ENCODE measurements around the gene PPP1R3D. TPM values are rescaled to one million over a fixed set of nuclear protein-coding genes. Genes with fewer than 3 reads are reported as not detected.

PPP1R3D gene
- total RNA-seq, 1 donor from 2014 or later, result 11.8 TPM

DNA sequence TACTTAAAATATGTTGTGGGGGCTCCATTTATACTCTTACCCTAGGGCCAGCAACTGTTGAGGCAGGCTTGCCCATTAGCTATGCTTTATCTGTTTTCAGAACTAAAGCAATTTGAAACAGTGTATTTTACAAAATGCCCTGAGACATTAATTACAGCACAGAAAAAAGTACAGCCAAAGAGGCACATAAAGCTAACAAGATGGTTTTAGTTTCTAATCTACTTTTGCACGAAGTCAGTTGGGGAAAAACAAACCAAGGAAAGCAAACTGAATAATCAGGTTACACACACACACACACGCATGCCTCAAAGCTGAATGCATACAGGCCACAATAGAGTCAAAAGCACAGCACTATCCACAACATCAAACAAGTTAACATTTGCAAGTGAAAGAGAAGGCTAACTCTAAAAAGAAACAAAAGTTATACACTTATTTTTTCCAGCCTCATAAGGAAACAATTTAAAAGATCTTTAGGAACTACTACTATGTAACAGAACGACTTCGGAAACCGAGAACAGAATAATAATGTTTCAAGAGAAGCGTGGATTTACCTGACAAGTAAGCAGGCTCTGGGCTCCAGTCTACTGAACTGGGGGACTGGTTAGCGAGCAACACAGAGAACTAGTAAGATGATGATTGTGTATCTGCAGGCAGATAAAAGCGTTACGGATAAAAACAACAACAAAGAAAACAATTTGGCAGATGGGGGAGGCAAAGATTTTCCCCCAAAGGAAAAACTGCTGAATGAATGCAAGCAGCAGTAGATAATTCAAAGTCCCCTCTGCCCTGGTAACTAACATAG, 8.4 kb downstream of the PPP1R3D start:
- no peak for TF ChIP-seq POLR2A (IDR thresholded peaks at IDR 0.05)
- TF ChIP-seq, protein P1, sequence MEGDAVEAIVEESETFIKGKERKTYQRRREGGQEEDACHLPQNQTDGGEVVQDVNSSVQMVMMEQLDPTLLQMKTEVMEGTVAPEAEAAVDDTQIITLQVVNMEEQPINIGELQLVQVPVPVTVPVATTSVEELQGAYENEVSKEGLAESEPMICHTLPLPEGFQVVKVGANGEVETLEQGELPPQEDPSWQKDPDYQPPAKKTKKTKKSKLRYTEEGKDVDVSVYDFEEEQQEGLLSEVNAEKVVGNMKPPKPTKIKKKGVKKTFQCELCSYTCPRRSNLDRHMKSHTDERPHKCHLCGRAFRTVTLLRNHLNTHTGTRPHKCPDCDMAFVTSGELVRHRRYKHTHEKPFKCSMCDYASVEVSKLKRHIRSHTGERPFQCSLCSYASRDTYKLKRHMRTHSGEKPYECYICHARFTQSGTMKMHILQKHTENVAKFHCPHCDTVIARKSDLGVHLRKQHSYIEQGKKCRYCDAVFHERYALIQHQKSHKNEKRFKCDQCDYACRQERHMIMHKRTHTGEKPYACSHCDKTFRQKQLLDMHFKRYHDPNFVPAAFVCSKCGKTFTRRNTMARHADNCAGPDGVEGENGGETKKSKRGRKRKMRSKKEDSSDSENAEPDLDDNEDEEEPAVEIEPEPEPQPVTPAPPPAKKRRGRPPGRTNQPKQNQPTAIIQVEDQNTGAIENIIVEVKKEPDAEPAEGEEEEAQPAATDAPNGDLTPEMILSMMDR (IDR thresholded peaks at IDR 0.05), result no peak
- no peak for TF ChIP-seq POLR2AphosphoS5 (IDR thresholded peaks at IDR 0.05; ENCODE audit: insufficient read depth in 1 of 2, low read depth in 1 of 2)
- no peak for DNase-seq (ENCODE audit: extremely low spot score in 2 of 2)
- peaks cover 11% of the 10 kb centered on the region for H3K4me1 ChIP-seq
- H3K4me3 ChIP-seq, result no peak overlapping the region
- H3K27ac ChIP-seq, result no peak overlapping the region
- H3K9me3 ChIP-seq, result no peaks in the 10 kb centered on the region
- no peaks in the 10 kb centered on the region for H3K36me3 ChIP-seq
- intact Hi-C loops (cut with DNase I), result no loop called here
- H3K27me3 ChIP-seq, result no peaks in the 10 kb centered on the region

- H3K9me3 ChIP-seq, result no peaks in the 10 kb centered on the region
- no peaks in the 10 kb centered on the region for H3K36me3 ChIP-seq
- TF ChIP-seq, protein P1 (IDR thresholded peaks at IDR 0.05), result no peak
- TF ChIP-seq POLR2A (IDR thresholded peaks at IDR 0.05), result no peak
- TF ChIP-seq POLR2AphosphoS5 (IDR thresholded peaks at IDR 0.05; ENCODE audit: insufficient read depth in 1 of 2, low read depth in 1 of 2), result no peak
- intact Hi-C loops (cut with DNase I), result no loop called here
- no peaks in the 10 kb centered on the region for H3K27me3 ChIP-seq
- no peak for DNase-seq (ENCODE audit: extremely low spot score in 2 of 2)
- H3K4me3 ChIP-seq, result no peak overlapping the region
- H3K4me1 ChIP-seq, result no peaks in the 10 kb centered on the region
- H3K27ac ChIP-seq, result no peak overlapping the region
These were observed 14.2 kb downstream of the PPP1R3D start for GRCh38 chr20:59925899-59926298.

DNA sequence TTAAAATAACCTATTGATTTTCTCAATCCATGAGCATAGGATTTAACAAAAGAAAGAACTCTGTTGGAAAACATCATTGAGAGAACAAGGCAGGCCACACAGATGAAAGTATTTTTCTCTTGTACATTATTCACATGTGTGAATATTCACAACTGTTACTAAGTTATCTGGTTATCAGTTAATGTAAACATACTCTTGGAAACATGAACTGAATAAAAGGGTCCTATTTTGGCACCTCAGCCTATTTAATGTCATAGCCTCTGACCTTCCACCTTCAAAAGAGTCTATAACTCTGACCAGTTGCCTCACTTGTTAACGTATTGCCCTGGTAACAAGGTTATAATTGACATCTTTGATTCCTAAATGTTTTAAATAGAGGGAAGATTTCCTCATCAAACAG, 14.7 kb downstream of the PPP1R3D start:
- H3K9me3 ChIP-seq, result no peaks in the 10 kb centered on the region
- no peak for DNase-seq (ENCODE audit: extremely low spot score in 2 of 2)
- no peaks in the 10 kb centered on the region for H3K27me3 ChIP-seq
- H3K27ac ChIP-seq, result no peak overlapping the region
- no peaks in the 10 kb centered on the region for H3K4me1 ChIP-seq
- TF ChIP-seq POLR2AphosphoS5 (IDR thresholded peaks at IDR 0.05; ENCODE audit: insufficient read depth in 1 of 2, low read depth in 1 of 2) (no peak), POLR2A (IDR thresholded peaks at IDR 0.05) (no peak)
- TF ChIP-seq, protein P1 (IDR thresholded peaks at IDR 0.05), result no peak
- H3K4me3 ChIP-seq, result no peak overlapping the region
- intact Hi-C loops (cut with DNase I), result no loop called here
- H3K36me3 ChIP-seq, result no peaks in the 10 kb centered on the region

- TF ChIP-seq POLR2A (IDR thresholded peaks at IDR 0.05) (no peak), POLR2AphosphoS5 (IDR thresholded peaks at IDR 0.05; ENCODE audit: insufficient read depth in 1 of 2, low read depth in 1 of 2) (no peak)
- TF ChIP-seq, protein P1 (IDR thresholded peaks at IDR 0.05), result no peak
- intact Hi-C loops (cut with DNase I), result no loop called here
- no peak overlapping the region for H3K27ac ChIP-seq
These were observed 16.6 kb downstream of the PPP1R3D start for GRCh38 chr20:59923514-59923913.

GRCh38 chr20:59920944-59921343, 19.2 kb downstream of the PPP1R3D start:
- H3K4me3 ChIP-seq, result no peak overlapping the region
- DNase-seq (ENCODE audit: extremely low spot score in 2 of 2), result no peak
- no peaks in the 10 kb centered on the region for H3K4me1 ChIP-seq
- H3K36me3 ChIP-seq, result no peaks in the 10 kb centered on the region
- intact Hi-C loops (cut with DNase I), result no loop called here
- no peaks in the 10 kb centered on the region for H3K9me3 ChIP-seq
- H3K27me3 ChIP-seq, result no peaks in the 10 kb centered on the region
- TF ChIP-seq, protein P1 (IDR thresholded peaks at IDR 0.05), result no peak
- no peak for TF ChIP-seq POLR2A (IDR thresholded peaks at IDR 0.05)
- no peak for TF ChIP-seq POLR2AphosphoS5 (IDR thresholded peaks at IDR 0.05; ENCODE audit: insufficient read depth in 1 of 2, low read depth in 1 of 2)
- H3K27ac ChIP-seq, result no peak overlapping the region

More at GRCh38 chr20:59923514-59923913, 16.6 kb downstream of the PPP1R3D start:
- no peak for DNase-seq (ENCODE audit: extremely low spot score in 2 of 2)
- H3K4me1 ChIP-seq, result no peaks in the 10 kb centered on the region
- H3K27me3 ChIP-seq, result no peaks in the 10 kb centered on the region
- H3K4me3 ChIP-seq, result no peak overlapping the region
- no peaks in the 10 kb centered on the region for H3K9me3 ChIP-seq
- H3K36me3 ChIP-seq, result no peaks in the 10 kb centered on the region
